HepG2 (cell line): Measurements from ENCODE around the gene OXGR1. TPM values are rescaled to one million over a fixed set of nuclear protein-coding genes. Genes with fewer than 3 reads are reported as not detected.
A peak's percentile ranks its signal among the peaks of the same experiment; 100 is the strongest.

ENCODE experiments used
- ATAC-seq: fragments of 200-7000 bp; cut with Tn5 transposase; 3 replicates; pipeline ENCODE4 v1.9.1; 2020; ENCODE audit warnings: mild to moderate bottlenecking, moderate library complexity
- BruUV-seq: library from RNA; stranded (reverse); fragments of 400-500 nt; replicated peaks from 2 replicates; lab custom pipeline; 2021; lab: Mats Ljungman, UMichigan
- CTCF ChIA-PET: fragments of 300-600 bp; formaldehyde crosslinking; extraction: SDS; loops from one replicate; lab custom pipeline; 2021; ENCODE audit warnings: low total read pairs, inconsistent platforms, low intra/inter-chr PET ratio; lab: Yijun Ruan, JAX
- POLR2A ChIA-PET: fragments of 350-600 bp; sonication (Branson Sonifier 250); formaldehyde crosslinking; loops from one replicate; lab custom pipeline; 2020; ENCODE audit warnings: antibody characterized with exemption, inconsistent platforms; lab: Yijun Ruan, JAX
- DNase-seq: peaks from one replicate; pipeline ENCODE4 v3.0.0-alpha.2; 2015; ENCODE audit warnings: low spot score
- FAIRE-seq: peaks from 3 replicates; lab custom pipeline; 2011; peaks lifted over from hg19 to GRCh38; lab: Jason Lieb, UNC
- H2AFZ ChIP-seq: one replicate; pipeline ENCODE4 v1.6.1; 2011; ENCODE audit warnings: low read length, inconsistent platforms
- H3K27ac ChIP-seq: fragments of 300-600 bp; 3 replicates; pipeline ENCODE4 v1.8.0; 2011; ENCODE audit warnings: mixed run types, mild to moderate bottlenecking, mixed read lengths, low read length, inconsistent platforms; ENCODE audit not compliant: insufficient read depth; ENCODE audit errors: extremely low read length
- H3K27me3 ChIP-seq, 2 experiments: fragments of 200-600 bp in 1 of 2; 2 replicates in 1 of 2; 3 replicates in 1 of 2; pipeline versions ENCODE4 v1.6.0 to v1.8.0; 2011; ENCODE audit warnings: low read length in 2 of 2, mild to moderate bottlenecking in 2 of 2, moderate library complexity in 2 of 2, inconsistent platforms in 1 of 2; ENCODE audit not compliant: insufficient read depth in 2 of 2, control insufficient read depth in 1 of 2
- H3K36me3 ChIP-seq, 2 experiments: fragments of 200-600 bp in 1 of 2; replicated peaks in 1 of 2; 2 replicates in 1 of 2; 3 replicates in 1 of 2; pipeline versions ENCODE4 v1.5.1 to v1.8.0; 2011; ENCODE audit warnings: low read length in 2 of 2, inconsistent platforms in 1 of 2; ENCODE audit not compliant: insufficient read depth in 2 of 2, control insufficient read depth in 1 of 2
- H3K4me1 ChIP-seq: 2 replicates; pipeline ENCODE4 v1.5.1; 2012; ENCODE audit warnings: low read length, inconsistent platforms; ENCODE audit not compliant: insufficient read depth
- H3K4me2 ChIP-seq: 2 replicates; pipeline ENCODE4 v1.6.0; 2011; ENCODE audit warnings: low read depth, low read length, inconsistent platforms
- H3K4me3 ChIP-seq, 3 experiments: fragments of 200-600 bp in 1 of 3; sonication (generic), shearing (Covaris generic) in 1 of 3; replicated peaks in 1 of 3; 2 replicates each; pipeline ENCODE4 v1.5.1; 2011 to 2016; ENCODE audit warnings: low read length in 3 of 3, inconsistent platforms in 2 of 3, low read depth in 2 of 3, mild to moderate bottlenecking in 2 of 3, control low read depth in 1 of 3, mixed read lengths in 1 of 3; ENCODE audit not compliant: insufficient read depth in 1 of 3
- H3K79me2 ChIP-seq: one replicate; pipeline ENCODE4 v1.6.1; 2011; ENCODE audit warnings: low read length, inconsistent platforms; ENCODE audit not compliant: insufficient read depth
- H3K9ac ChIP-seq: 2 replicates; pipeline ENCODE4 v1.6.0; 2011; ENCODE audit warnings: mild to moderate bottlenecking, low read depth, low read length, inconsistent platforms; ENCODE audit not compliant: insufficient read depth
- H3K9me3 ChIP-seq: 2 replicates; pipeline ENCODE4 v1.5.1; 2012; ENCODE audit warnings: mild to moderate bottlenecking, low read length
- H4K20me1 ChIP-seq: 2 replicates; pipeline ENCODE4 v1.6.0; 2011; ENCODE audit warnings: inconsistent platforms, mild to moderate bottlenecking, low read length, moderate library complexity; ENCODE audit not compliant: insufficient read depth
- CBFB ChIP-seq: sonication (generic); formaldehyde crosslinking; IDR thresholded peaks from 2 replicates; pipeline ENCODE4 v1.4.0; 2020; ENCODE audit warnings: missing genetic modification reagents
- CEBPB ChIP-seq: IDR thresholded peaks from 2 replicates; pipeline ENCODE4 v1.6.1; 2011; ENCODE audit warnings: low read depth, low read length, improper control_type of control experiment, borderline replicate concordance
- CTCF ChIP-seq: sonication (generic); formaldehyde crosslinking; IDR thresholded peaks from 2 replicates; pipeline ENCODE4 v1.5.0; 2020; ENCODE audit warnings: mild to moderate bottlenecking, missing genetic modification reagents, moderate library complexity
- KMT2B ChIP-seq: IDR thresholded peaks from 2 replicates; pipeline ENCODE4 v1.6.1; 2016; ENCODE audit warnings: missing genetic modification reagents, missing compliant biosample characterization
- MAFF ChIP-seq: IDR thresholded peaks from 2 replicates; pipeline ENCODE4 v1.6.1; 2011; ENCODE audit warnings: low read depth, low read length, improper control_type of control experiment
- MAFK ChIP-seq, 2 experiments: IDR thresholded peaks in 1 of 2; conservative IDR thresholded peaks in 1 of 2; 2 replicates each; pipeline ENCODE4 v1.6.1; 2011; ENCODE audit warnings: improper control_type of control experiment in 2 of 2, low read length in 2 of 2
- NONO ChIP-seq, 2 experiments: fragments of 450-650 bp in 1 of 2; sonication (generic) in 1 of 2; formaldehyde crosslinking in 1 of 2; IDR thresholded peaks in 1 of 2; conservative IDR thresholded peaks in 1 of 2; 2 replicates each; pipeline versions ENCODE4 v1.6.1 to v1.8.0; 2017 to 2022; ENCODE audit warnings: mild to moderate bottlenecking in 1 of 2, missing genetic modification reagents in 1 of 2, moderate library complexity in 1 of 2
- SIX4 ChIP-seq: sonication (generic); formaldehyde crosslinking; IDR thresholded peaks from 2 replicates; pipeline ENCODE4 v1.4.0; 2020; ENCODE audit warnings: missing genetic modification reagents
- SMC3 ChIP-seq: IDR thresholded peaks from 2 replicates; pipeline ENCODE4 v1.6.1; 2011; ENCODE audit warnings: low read length, improper control_type of control experiment
- STAG1 ChIP-seq: sonication (generic); formaldehyde crosslinking; IDR thresholded peaks from 2 replicates; pipeline ENCODE4 v1.4.0; 2020; ENCODE audit warnings: missing genetic modification reagents
- ZNF788 ChIP-seq: sonication (generic); formaldehyde crosslinking; IDR thresholded peaks from 2 replicates; pipeline ENCODE4 v1.5.0; 2020; ENCODE audit warnings: mild to moderate bottlenecking, missing genetic modification reagents, borderline replicate concordance
- WGBS: methylation state at CpG from one replicate; pipeline ENCODE4 v1.1.6; 2017; ENCODE audit warnings: low lambda C conversion rate; 5-methylcytosine and 5-hydroxymethylcytosine counted together
- in situ Hi-C: cut with HindIII; loops from 2 replicates; pipeline ENCODE4 v1.10.0; 2017; ENCODE audit warnings: low pct_unique_long_range_greater_than_20kb; ENCODE audit not compliant: extremely low pct_ligation_motif_present
- intact Hi-C: fragments of 100-400 bp; cut with micrococcal nuclease; formaldehyde crosslinking; loops from one replicate; pipeline ENCODE4 v1.10.0; 2022; ENCODE audit not compliant: unreplicated experiment
- polyA plus RNA-seq, 8 experiments: library from polyadenylated mRNA; depleted of rRNA in 3 of 8; stranded (reverse) in 7 of 8; unstranded in 1 of 8; fragments of >200 nt; fragmentation: Illumina TruSeq in 4 of 8; extraction: Trizol in 4 of 8; gene quantifications; 2 replicates each; pipeline versions ENCODE4 v1.2.1 to v1.2.3, GENCODE V29; 2011 to 2016; ENCODE audit warnings: low read depth in 4 of 8, missing spikeins in 1 of 8, mixed read lengths in 1 of 8; ENCODE audit not compliant: insufficient read depth in 1 of 8
- total RNA-seq, 5 experiments: library from RNA; depleted of rRNA; stranded (reverse); fragments of >200 nt; fragmentation: Illumina TruSeq; extraction: Trizol; gene quantifications; 2 replicates each; pipeline ENCODE4 v1.2.3, GENCODE V29; 2016; ENCODE audit warnings: low read depth in 1 of 5

Gene OXGR1
- total and polyA plus RNA-seq, 2 of the 13 experiments (the other 11 are each of a cell fraction or from before 2014, with no cell fraction given), result not detected

- DNase-seq (peak; percentile 20), FAIRE-seq (no peak), ATAC-seq (peak; percentile 36; the same call in 1 of the 3 replicates)
- Histone ChIP-seq H3K4me2 (no peak overlapping the region), H3K9ac (no peak overlapping the region), H3K27ac (no peak overlapping the region), H2AFZ (no peak overlapping the region), H3K36me3 (no peaks in the 10 kb centered on the region), H3K9me3 (no peaks in the 10 kb centered on the region), H4K20me1 (no peaks in the 10 kb centered on the region), H3K79me2 (no peaks in the 10 kb centered on the region), H3K27me3 (no peaks in the 10 kb centered on the region), H3K4me1 (no peaks in the 10 kb centered on the region), H3K4me3 (no peak overlapping the region)
- no TSS peak for BruUV-seq
- intact Hi-C loops (loop anchor here (1.0 to 5.0 kb wide), 3 partner anchors 41 to 938 kb away; no protein-coding TSS in a partner anchor), in situ Hi-C loops (loop anchor here (5.0 to 25.0 kb wide), 3 partner anchors 131 to 1771 kb away; no protein-coding TSS in a partner anchor)
- CTCF ChIA-PET, result interaction anchor here (1.8 to 2.2 kb wide), 2 partner anchors 135 to 938 kb away, joined by 6 to 13 read pairs; no protein-coding TSS in a partner anchor
- 29% methylated on average over 5 of the region's 5 CpGs for WGBS
- POLR2A ChIA-PET, result no interaction called here
- TF ChIP-seq NONO (IDR thresholded peaks at IDR 0.05), result no peak
- no peak for TF ChIP-seq NONO (CRISPR knock-in tag; conservative IDR thresholded peaks at IDR 0.05)
- TF ChIP-seq CTCF (CRISPR knock-in tag), result peak; percentile 56
- TF ChIP-seq SMC3, result peak; percentile 38; the same call in 1 of the 2 replicates
- peak; percentile 62 for TF ChIP-seq STAG1 (CRISPR knock-in tag)
- no peak for TF ChIP-seq CEBPB
Measured at GRCh38 chr13:96958286-96958891, 35.9 kb downstream of the OXGR1 start.

GRCh38 chr13:96952595-96952994, 41.7 kb downstream of the OXGR1 start:
- in situ Hi-C loops, result loop anchor here (25.0 kb wide), 2 partner anchors 940 to 1765 kb away; no protein-coding TSS in a partner anchor
- POLR2A ChIA-PET, result no interaction called here
- BruUV-seq, result no TSS peak

More at GRCh38 chr13:96952595-96952994, 41.7 kb downstream of the OXGR1 start:
- no peak overlapping the region for H3K27ac ChIP-seq
- ATAC-seq, result no peak
- no peaks in the 10 kb centered on the region for H3K4me1 ChIP-seq
- H3K79me2 ChIP-seq, result no peaks in the 10 kb centered on the region
- no peaks in the 10 kb centered on the region for H3K36me3 ChIP-seq
- peak; percentile 82 to 93 for TF ChIP-seq MAFK (conservative IDR thresholded peaks at IDR 0.05 in 1 of 2, IDR thresholded peaks at IDR 0.05 in 1 of 2; ENCODE audit: low read length in 2 of 2)
- no peak for TF ChIP-seq CBFB (CRISPR knock-in tag)
- no peak for TF ChIP-seq KMT2B (CRISPR knock-in tag)
- peak; percentile 83 for TF ChIP-seq MAFF
- no peak for TF ChIP-seq SIX4 (CRISPR knock-in tag)
- no peak for TF ChIP-seq ZNF788 (CRISPR knock-in tag)
- TF ChIP-seq, all 625 proteins: peak for 2
- no peak overlapping the region for H3K4me2 ChIP-seq
- H3K27me3 ChIP-seq, result no peaks in the 10 kb centered on the region
- CTCF ChIA-PET, result no interaction called here
- FAIRE-seq (no peak), DNase-seq (no peak)
- no peak overlapping the region for H3K9ac ChIP-seq
- H4K20me1 ChIP-seq, result no peaks in the 10 kb centered on the region
- H3K4me3 ChIP-seq, result no peak overlapping the region
- H3K9me3 ChIP-seq, result no peaks in the 10 kb centered on the region
- intact Hi-C loops, result no loop called here
- no peak overlapping the region for H2AFZ ChIP-seq
